NK-92 treated with Interleukin-12 subunit alpha and Interleukin-12 subunit beta, amount 100 ng/mL, for 24 hours (cell line): ENCODE data around the gene EPHA4.

Experiments used
- DNase-seq: peaks from one replicate; lab custom pipeline; 2025; lab: John Stamatoyannopoulos, UW

The EPHA4 gene

GRCh38 chr2:221392228-221392881 lies 179.7 kb downstream of the EPHA4 start:
- no peak for DNase-seq

- DNase-seq, result no peak
Observed at GRCh38 chr2:221390878-221391277, 181.2 kb downstream of the EPHA4 start.

GRCh38 chr2:221389904-221390303 lies 182.2 kb downstream of the EPHA4 start:
- DNase-seq, result no peak

- no peak for DNase-seq
Observed at GRCh38 chr2:221389421-221389820, 182.7 kb downstream of the EPHA4 start.

GRCh38 chr2:221388891-221389290 lies 183.2 kb downstream of the EPHA4 start:
- no peak for DNase-seq

GRCh38 chr2:221385716-221386115 lies 186.4 kb downstream of the EPHA4 start:
- DNase-seq, result no peak

GRCh38 chr2:221381928-221382488 lies 190.1 kb downstream of the EPHA4 start:
- DNase-seq, result no peak

- DNase-seq, result no peak
Observed at GRCh38 chr2:221380686-221381085, 191.4 kb downstream of the EPHA4 start.

GRCh38 chr2:221380062-221380461 lies 192.0 kb downstream of the EPHA4 start:
- no peak for DNase-seq

- DNase-seq, result no peak
Observed at GRCh38 chr2:221377597-221377996, 194.5 kb downstream of the EPHA4 start.

GRCh38 chr2:221377066-221377465 lies 195.0 kb downstream of the EPHA4 start:
- DNase-seq, result no peak

GRCh38 chr2:221374234-221374633 lies 197.9 kb downstream of the EPHA4 start:
- DNase-seq, result no peak

- DNase-seq, result no peak
Observed at GRCh38 chr2:221372907-221373306, 199.2 kb downstream of the EPHA4 start.

- DNase-seq, result no peak
Observed at GRCh38 chr2:221372159-221372884, 199.8 kb downstream of the EPHA4 start.

- DNase-seq, result no peak
Observed at GRCh38 chr2:221371347-221371746, 200.8 kb downstream of the EPHA4 start.

- DNase-seq, result no peak
Observed at GRCh38 chr2:221370857-221371211, 201.3 kb downstream of the EPHA4 start.

- no peak for DNase-seq
Observed at GRCh38 chr2:221370076-221370856, 201.8 kb downstream of the EPHA4 start.
